ENCODE measurements around the gene NR5A2.

- TF ChIP-seq POLR2A (IDR thresholded peaks at IDR 0.05) (no peak), CTCF (IDR thresholded peaks at IDR 0.05) (no peak)
Observed at GRCh38 chr1:200152336-200152735, 124.8 kb downstream of the NR5A2 start.
